Bladder microvascular endothelial cell (primary cell): ENCODE results near the gene GLIPR2. TPM values are rescaled to one million over a fixed set of nuclear protein-coding genes. Genes with fewer than 3 reads are reported as not detected.

ENCODE experiments used
- total RNA-seq: library from RNA; depleted of rRNA; stranded (reverse); fragments of >200 nt; gene quantifications from 2 replicates; pipeline ENCODE4 v1.2.3, GENCODE V29; 2014

Gene GLIPR2, protein sequence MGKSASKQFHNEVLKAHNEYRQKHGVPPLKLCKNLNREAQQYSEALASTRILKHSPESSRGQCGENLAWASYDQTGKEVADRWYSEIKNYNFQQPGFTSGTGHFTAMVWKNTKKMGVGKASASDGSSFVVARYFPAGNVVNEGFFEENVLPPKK
- 4.9 and 44.4 TPM in 2 replicates for total RNA-seq

DNA sequence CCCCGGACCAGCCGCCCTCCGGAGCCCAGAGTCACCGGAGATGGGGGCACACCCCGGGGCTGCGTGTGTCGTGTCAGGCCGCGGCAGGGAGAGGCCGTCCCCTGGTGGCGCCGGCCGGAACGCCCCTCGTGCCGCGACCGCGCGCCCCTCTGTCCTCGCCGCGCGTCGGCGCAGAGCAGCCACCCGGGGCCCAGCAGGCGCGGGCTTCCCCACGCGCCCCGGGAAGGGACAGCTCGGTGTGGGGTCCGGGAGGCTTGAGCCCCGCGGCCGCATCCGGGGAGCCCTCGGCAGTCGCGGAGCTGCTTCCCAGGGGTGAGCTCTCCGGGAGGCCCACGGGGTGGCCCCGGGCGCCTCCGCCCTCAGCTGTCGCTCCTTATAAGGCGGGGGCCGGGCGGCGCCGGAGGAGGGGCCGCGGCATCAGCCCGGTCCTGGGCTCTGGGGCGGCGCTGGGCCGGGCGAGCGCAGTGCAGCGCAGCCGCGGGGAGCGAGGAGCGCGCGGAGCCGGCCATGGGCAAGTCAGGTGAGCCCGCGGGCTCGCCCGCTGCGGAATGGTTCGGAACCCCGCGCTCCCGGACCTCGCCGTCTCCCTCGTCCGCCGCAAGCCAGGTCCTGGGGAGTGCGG is at the start of gene GLIPR2:
Gene GLIPR2, plus strand, starts transcription at position 462 of the 622 bp plus-strand sequence. Its CDS starts 46 bp downstream, at position 508.

GRCh38 chr9:36169166-36169565 is 32.6 kb downstream of the GLIPR2 start, which contains the start of gene CCIN:
Gene CCIN (plus strand): TSS chr9:36169388. CDS start chr9:36169503, 115 bp downstream.

GRCh38 chr9:36190388-36191289 is 54.1 kb downstream of the GLIPR2 start, which contains the start of gene CLTA:
Gene CLTA (plus strand): TSS chr9:36190921. CDS start chr9:36191057, 136 bp downstream.

Other genes starting within 250 kb of the GLIPR2 start
- 0.32 and 3.5 TPM in 2 replicates for gene HRCT1, start 230.5 kb upstream of the GLIPR2 start, total RNA-seq
- 3.4 and 5.8 TPM in 2 replicates for gene SPAAR, start 227.2 kb upstream of the GLIPR2 start, total RNA-seq
- gene OR2S2, start 178.6 kb upstream of the GLIPR2 start, total RNA-seq: 0.06 TPM in 1 of 2 replicates, not detected in the other
- 5.5 and 40.2 TPM in 2 replicates for gene RECK, start 99.8 kb upstream of the GLIPR2 start, total RNA-seq
- 0.16 and 1.2 TPM in 2 replicates for gene CCIN, start 32.7 kb downstream of the GLIPR2 start, total RNA-seq
- 259 and 282 TPM in 2 replicates for gene CLTA, start 54.2 kb downstream of the GLIPR2 start, total RNA-seq
- 9.2 and 21.6 TPM in 2 replicates for gene GNE, start 121.7 kb downstream of the GLIPR2 start, total RNA-seq